ENCODE data around the gene NTN5. TPM values are rescaled to one million over a fixed set of nuclear protein-coding genes. Genes with fewer than 3 reads are reported as not detected.

Gene NTN5
- total and polyA plus RNA-seq, 10 of the 15 experiments (the other 5 are each of a cell fraction or from before 2014, with no cell fraction given), result 0.07 to 0.22 TPM; not detected in 8

DNA sequence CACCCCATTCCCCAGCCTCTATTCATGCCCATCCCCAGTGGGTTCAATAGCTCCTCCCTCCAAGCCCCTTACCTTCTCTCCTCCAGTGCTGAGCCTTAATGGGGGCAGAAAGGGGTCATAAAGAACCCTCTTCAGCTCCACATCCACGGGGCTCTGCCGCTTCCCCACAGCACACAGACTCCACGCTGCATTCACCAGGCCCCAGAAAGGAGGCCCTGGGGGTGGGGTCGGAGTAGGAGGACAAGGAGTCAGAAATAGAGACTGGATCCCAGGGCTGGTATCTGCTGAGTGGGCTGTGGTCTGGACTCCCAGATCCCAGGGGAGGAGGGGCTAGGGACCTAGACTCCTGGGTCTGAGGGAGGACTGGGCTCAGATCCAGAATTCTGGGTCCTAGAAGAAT lies 28.5 kb downstream of the NTN5 start:
- WGBS (ENCODE audit: insufficient coverage, insufficient replicate concordance, low lambda C conversion rate, missing lambda C conversion rate), result 64% methylated on average over 4 of the region's 4 CpGs
- Histone ChIP-seq H2AFZ (ENCODE audit: control insufficient read depth, low read depth, low read length) (no peak overlapping the region), H3K36me3 (ENCODE audit: control insufficient read depth in 2 of 2, insufficient read depth in 2 of 2, low read length in 1 of 2) (no peaks in the 10 kb centered on the region), H4K20me1 (ENCODE audit: control insufficient read depth, insufficient read depth) (no peaks in the 10 kb centered on the region), H3K79me2 (ENCODE audit: control insufficient read depth, insufficient read depth, low read length) (no peaks in the 10 kb centered on the region), H3K27ac (ENCODE audit: control insufficient read depth, insufficient read depth) (no peak overlapping the region), H3K27me3 (replicated peaks in 1 of 2; ENCODE audit: control insufficient read depth in 2 of 2, insufficient read depth in 2 of 2, low read length in 1 of 2) (no peaks in the 10 kb centered on the region), H3K9me3 (replicated peaks; ENCODE audit: control insufficient read depth, insufficient read depth, low read length) (no peaks in the 10 kb centered on the region), H3K4me1 (ENCODE audit: control insufficient read depth, insufficient read depth, low read length) (peaks cover 16% of the 10 kb centered on the region), H3K9ac (ENCODE audit: control insufficient read depth, insufficient read depth, low read length) (no peak overlapping the region), H3K4me3 (no peak overlapping the region), H3K4me2 (ENCODE audit: control insufficient read depth, insufficient read depth) (no peak overlapping the region)
- no peak for TF ChIP-seq SIN3A (IDR thresholded peaks at IDR 0.05; ENCODE audit: low read depth, low read length)
- TF ChIP-seq BCL3 (IDR thresholded peaks at IDR 0.05; ENCODE audit: borderline replicate concordance, insufficient read depth, low read depth, low read length, poor library complexity, severe bottlenecking), result no peak
- TF ChIP-seq PKNOX1 (IDR thresholded peaks at IDR 0.05), result no peak
- no peak for TF ChIP-seq ZBTB40 (IDR thresholded peaks at IDR 0.05; ENCODE audit: borderline replicate concordance)
- TF ChIP-seq, protein P1, sequence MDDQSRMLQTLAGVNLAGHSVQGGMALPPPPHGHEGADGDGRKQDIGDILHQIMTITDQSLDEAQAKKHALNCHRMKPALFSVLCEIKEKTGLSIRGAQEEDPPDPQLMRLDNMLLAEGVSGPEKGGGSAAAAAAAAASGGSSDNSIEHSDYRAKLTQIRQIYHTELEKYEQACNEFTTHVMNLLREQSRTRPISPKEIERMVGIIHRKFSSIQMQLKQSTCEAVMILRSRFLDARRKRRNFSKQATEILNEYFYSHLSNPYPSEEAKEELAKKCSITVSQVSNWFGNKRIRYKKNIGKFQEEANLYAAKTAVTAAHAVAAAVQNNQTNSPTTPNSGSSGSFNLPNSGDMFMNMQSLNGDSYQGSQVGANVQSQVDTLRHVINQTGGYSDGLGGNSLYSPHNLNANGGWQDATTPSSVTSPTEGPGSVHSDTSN (IDR thresholded peaks at IDR 0.05; ENCODE audit: insufficient replicate concordance, low read depth, low read length), result no peak
- no peak for TF ChIP-seq PAX5 (IDR thresholded peaks at IDR 0.05; ENCODE audit: borderline replicate concordance, low read depth, low read length)
- TF ChIP-seq SMAD1 (IDR thresholded peaks at IDR 0.05; ENCODE audit: low read depth, partially characterized antibody), result no peak
- TF ChIP-seq FOXK2 (IDR thresholded peaks at IDR 0.05), result no peak
- ATAC-seq (no peak), FAIRE-seq (no peak), DNase-seq (ENCODE audit: low read depth, low spot score) (no peak)
- ChIA-PET RAD21 (ENCODE audit: unreplicated experiment) (interaction anchor here (1.6 to 2.1 kb wide), 5 partner anchors 25 to 198 kb away, joined by 6 to 18 read pairs (median 9); partner anchors contain the start of genes RPL18 and SPHK2), POLR2A (no interaction called here), CTCF (interaction anchor here (1.9 to 3.6 kb wide), 5 partner anchors 25 to 198 kb away, joined by 6 to 31 read pairs (median 17); partner anchors contain the start of genes RPL18 and SPHK2), SMC1A (ENCODE audit: uncharacterized antibody, unreplicated experiment) (interaction anchor here (1.5 to 2.4 kb wide), 3 partner anchors 30 to 198 kb away, joined by 4 to 13 read pairs (median 11); no protein-coding TSS in a partner anchor)
- intact Hi-C loops (cut with micrococcal nuclease; ENCODE audit: unreplicated experiment) (no loop called here), in situ Hi-C loops (cut with MboI) (loop anchor here (25.0 kb wide), 1 partner anchor 1243 kb away; the partner anchor contains the start of genes AKT1S1, IL4I1 and TBC1D17)
- no TSS peak for BruUV-seq (replicated peaks)

Data from GM12878 (cell line).